HepG2 (cell line): Measurements from ENCODE around the gene CTDP1. TPM values are rescaled to one million over a fixed set of nuclear protein-coding genes. Genes with fewer than 3 reads are reported as not detected.

ENCODE experiments used
- ATAC-seq: fragments of 200-7000 bp; cut with Tn5 transposase; 3 replicates; pipeline ENCODE4 v1.9.1; 2020; ENCODE audit warnings: mild to moderate bottlenecking, moderate library complexity
- BruUV-seq: library from RNA; stranded (reverse); fragments of 400-500 nt; replicated peaks from 2 replicates; lab custom pipeline; 2021; lab: Mats Ljungman, UMichigan
- CTCF ChIA-PET: fragments of 300-600 bp; formaldehyde crosslinking; extraction: SDS; loops from one replicate; lab custom pipeline; 2021; ENCODE audit warnings: low total read pairs, inconsistent platforms, low intra/inter-chr PET ratio; lab: Yijun Ruan, JAX
- POLR2A ChIA-PET: fragments of 350-600 bp; sonication (Branson Sonifier 250); formaldehyde crosslinking; loops from one replicate; lab custom pipeline; 2020; ENCODE audit warnings: antibody characterized with exemption, inconsistent platforms; lab: Yijun Ruan, JAX
- DNase-seq: peaks from one replicate; pipeline ENCODE4 v3.0.0-alpha.2; 2015; ENCODE audit warnings: low spot score
- FAIRE-seq: peaks from 3 replicates; lab custom pipeline; 2011; peaks lifted over from hg19 to GRCh38; lab: Jason Lieb, UNC
- H2AFZ ChIP-seq: one replicate; pipeline ENCODE4 v1.6.1; 2011; ENCODE audit warnings: low read length, inconsistent platforms
- H3K27ac ChIP-seq: fragments of 300-600 bp; 3 replicates; pipeline ENCODE4 v1.8.0; 2011; ENCODE audit warnings: mixed run types, mild to moderate bottlenecking, mixed read lengths, low read length, inconsistent platforms; ENCODE audit not compliant: insufficient read depth; ENCODE audit errors: extremely low read length
- H3K27me3 ChIP-seq, 2 experiments: fragments of 200-600 bp in 1 of 2; 2 replicates in 1 of 2; 3 replicates in 1 of 2; pipeline versions ENCODE4 v1.6.0 to v1.8.0; 2011; ENCODE audit warnings: low read length in 2 of 2, mild to moderate bottlenecking in 2 of 2, moderate library complexity in 2 of 2, inconsistent platforms in 1 of 2; ENCODE audit not compliant: insufficient read depth in 2 of 2, control insufficient read depth in 1 of 2
- H3K36me3 ChIP-seq, 2 experiments: fragments of 200-600 bp in 1 of 2; replicated peaks in 1 of 2; 2 replicates in 1 of 2; 3 replicates in 1 of 2; pipeline versions ENCODE4 v1.5.1 to v1.8.0; 2011; ENCODE audit warnings: low read length in 2 of 2, inconsistent platforms in 1 of 2; ENCODE audit not compliant: insufficient read depth in 2 of 2, control insufficient read depth in 1 of 2
- H3K4me1 ChIP-seq: 2 replicates; pipeline ENCODE4 v1.5.1; 2012; ENCODE audit warnings: low read length, inconsistent platforms; ENCODE audit not compliant: insufficient read depth
- H3K4me2 ChIP-seq: 2 replicates; pipeline ENCODE4 v1.6.0; 2011; ENCODE audit warnings: low read depth, low read length, inconsistent platforms
- H3K4me3 ChIP-seq, 3 experiments: fragments of 200-600 bp in 1 of 3; sonication (generic), shearing (Covaris generic) in 1 of 3; replicated peaks in 1 of 3; 2 replicates each; pipeline ENCODE4 v1.5.1; 2011 to 2016; ENCODE audit warnings: low read length in 3 of 3, inconsistent platforms in 2 of 3, low read depth in 2 of 3, mild to moderate bottlenecking in 2 of 3, control low read depth in 1 of 3, mixed read lengths in 1 of 3; ENCODE audit not compliant: insufficient read depth in 1 of 3
- H3K79me2 ChIP-seq: one replicate; pipeline ENCODE4 v1.6.1; 2011; ENCODE audit warnings: low read length, inconsistent platforms; ENCODE audit not compliant: insufficient read depth
- H3K9ac ChIP-seq: 2 replicates; pipeline ENCODE4 v1.6.0; 2011; ENCODE audit warnings: mild to moderate bottlenecking, low read depth, low read length, inconsistent platforms; ENCODE audit not compliant: insufficient read depth
- H3K9me3 ChIP-seq: 2 replicates; pipeline ENCODE4 v1.5.1; 2012; ENCODE audit warnings: mild to moderate bottlenecking, low read length
- H4K20me1 ChIP-seq: 2 replicates; pipeline ENCODE4 v1.6.0; 2011; ENCODE audit warnings: inconsistent platforms, mild to moderate bottlenecking, low read length, moderate library complexity; ENCODE audit not compliant: insufficient read depth
- CREB1 ChIP-seq, 2 experiments: fragments of 450-650 bp in 1 of 2; IDR thresholded peaks; 2 replicates each; pipeline ENCODE4 v1.6.1; 2016 to 2017; ENCODE audit warnings: control low read depth in 1 of 2, mild to moderate bottlenecking in 1 of 2, missing compliant biosample characterization in 1 of 2, missing genetic modification characterization in 1 of 2
- ETV5 ChIP-seq: IDR thresholded peaks from 2 replicates; pipeline ENCODE4 v1.6.1; 2018; ENCODE audit warnings: missing biosample characterization, missing genetic modification reagents, inconsistent platforms, borderline replicate concordance
- HOXA5 ChIP-seq: sonication (generic); formaldehyde crosslinking; IDR thresholded peaks from 2 replicates; pipeline ENCODE4 v1.4.0; 2020; ENCODE audit warnings: missing genetic modification reagents
- STAT5B ChIP-seq: sonication (generic); formaldehyde crosslinking; IDR thresholded peaks from 2 replicates; pipeline ENCODE4 v1.4.0; 2020; ENCODE audit warnings: missing genetic modification reagents
- SUZ12 ChIP-seq: fragments of 150-350 bp; IDR thresholded peaks from 2 replicates; pipeline ENCODE4 v1.6.1; 2014; ENCODE audit warnings: low read depth, low read length
- ZNF232 ChIP-seq: sonication (generic); formaldehyde crosslinking; IDR thresholded peaks from 2 replicates; pipeline ENCODE4 v1.4.0; 2020; ENCODE audit warnings: missing genetic modification reagents, borderline replicate concordance
- ZNF558 ChIP-seq: sonication (generic); formaldehyde crosslinking; IDR thresholded peaks from 2 replicates; pipeline ENCODE4 v1.9.0; 2022; ENCODE audit warnings: mild to moderate bottlenecking, missing genetic modification reagents, borderline replicate concordance
- ZNF850 ChIP-seq: sonication (generic); formaldehyde crosslinking; conservative IDR thresholded peaks from 2 replicates; pipeline ENCODE4 v1.9.0; 2021; ENCODE audit warnings: mild to moderate bottlenecking, missing genetic modification reagents
- WGBS: methylation state at CpG from one replicate; pipeline ENCODE4 v1.1.6; 2017; ENCODE audit warnings: low lambda C conversion rate; 5-methylcytosine and 5-hydroxymethylcytosine counted together
- in situ Hi-C: cut with HindIII; loops from 2 replicates; pipeline ENCODE4 v1.10.0; 2017; ENCODE audit warnings: low pct_unique_long_range_greater_than_20kb; ENCODE audit not compliant: extremely low pct_ligation_motif_present
- intact Hi-C: fragments of 100-400 bp; cut with micrococcal nuclease; formaldehyde crosslinking; loops from one replicate; pipeline ENCODE4 v1.10.0; 2022; ENCODE audit not compliant: unreplicated experiment
- polyA plus RNA-seq, 8 experiments: library from polyadenylated mRNA; depleted of rRNA in 3 of 8; stranded (reverse) in 7 of 8; unstranded in 1 of 8; fragments of >200 nt; fragmentation: Illumina TruSeq in 4 of 8; extraction: Trizol in 4 of 8; gene quantifications; 2 replicates each; pipeline versions ENCODE4 v1.2.1 to v1.2.3, GENCODE V29; 2011 to 2016; ENCODE audit warnings: low read depth in 4 of 8, missing spikeins in 1 of 8, mixed read lengths in 1 of 8; ENCODE audit not compliant: insufficient read depth in 1 of 8
- total RNA-seq, 5 experiments: library from RNA; depleted of rRNA; stranded (reverse); fragments of >200 nt; fragmentation: Illumina TruSeq; extraction: Trizol; gene quantifications; 2 replicates each; pipeline ENCODE4 v1.2.3, GENCODE V29; 2016; ENCODE audit warnings: low read depth in 1 of 5

Gene CTDP1
- total and polyA plus RNA-seq, 2 of the 13 experiments (the other 11 are each of a cell fraction or from before 2014, with no cell fraction given): 6.9 to 11.0 TPM

DNA sequence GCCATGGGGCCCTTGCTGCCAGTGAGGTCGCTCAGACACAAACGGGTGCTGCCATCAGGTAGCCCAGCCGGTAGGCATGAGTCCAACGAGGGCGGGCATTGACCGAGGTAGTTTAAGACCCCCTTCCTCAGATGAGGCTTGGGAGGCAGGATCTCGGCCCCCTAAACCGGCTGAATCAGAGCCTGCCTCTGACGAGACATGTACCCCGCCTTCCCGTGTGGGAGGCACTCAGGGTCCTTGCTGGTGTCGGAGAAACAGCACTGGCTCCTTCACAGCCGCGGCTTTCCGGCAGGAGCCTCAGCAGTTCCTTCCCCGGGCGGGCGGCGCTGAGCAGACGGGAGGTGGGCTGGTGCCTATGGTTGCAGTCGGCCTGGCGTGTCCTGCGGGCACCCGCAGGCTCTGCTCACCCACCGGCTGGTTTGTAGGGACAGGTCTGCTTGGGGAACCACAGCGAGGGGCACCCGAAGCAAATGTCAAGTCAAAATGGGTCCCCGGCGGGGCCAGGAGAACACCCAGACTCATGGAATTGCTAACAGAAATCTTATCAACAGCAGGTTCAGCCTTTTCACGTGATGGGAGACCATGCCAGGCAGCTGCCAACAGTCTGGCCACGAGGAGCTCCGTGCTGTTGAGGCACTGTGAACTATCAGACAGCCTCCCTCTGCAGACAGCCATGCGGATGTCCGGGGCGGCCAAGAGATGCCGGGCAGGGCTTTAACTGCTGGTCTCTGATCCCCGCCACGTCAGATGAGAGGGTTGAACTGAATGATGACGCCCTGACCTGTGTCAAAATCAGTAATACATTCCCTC lies 121.0 kb downstream of the CTDP1 start:
- no peak overlapping the region for H2AFZ ChIP-seq
- CTCF ChIA-PET: no interaction called here
- TF ChIP-seq CREB1 (IDR thresholded peaks at IDR 0.05) (0 out of 2 replicates have a peak, but pooled peaks have one; percentile 5), CREB1 (CRISPR knock-in tag; IDR thresholded peaks at IDR 0.05) (no peak), STAT5B (CRISPR knock-in tag) (no peak)
- TF ChIP-seq, all 625 proteins: peak for 1
- no peak for DNase-seq
- no peaks in the 10 kb centered on the region for H3K79me2 ChIP-seq
- no peak overlapping the region for H3K4me3 ChIP-seq
- no peak for ATAC-seq
- no peak for FAIRE-seq
- no peaks in the 10 kb centered on the region for H3K9me3 ChIP-seq
- no TSS peak for BruUV-seq
- 65% methylated on average over 9 of the region's 39 CpGs for WGBS
- H3K4me1 ChIP-seq: peaks cover 28% of the 10 kb centered on the region
- intact Hi-C loops (no loop called here), in situ Hi-C loops (no loop called here)
- H4K20me1 ChIP-seq: no peaks in the 10 kb centered on the region
- POLR2A ChIA-PET: no interaction called here
- no peak overlapping the region for H3K4me2 ChIP-seq
- H3K27me3 ChIP-seq: peaks cover 5 to 85% of the 10 kb centered on the region in 2 experiments; a peak in 4 of 5 replicates
- H3K27ac ChIP-seq: no peak overlapping the region
- no peaks in the 10 kb centered on the region for H3K36me3 ChIP-seq
- no peak overlapping the region for H3K9ac ChIP-seq

DNA sequence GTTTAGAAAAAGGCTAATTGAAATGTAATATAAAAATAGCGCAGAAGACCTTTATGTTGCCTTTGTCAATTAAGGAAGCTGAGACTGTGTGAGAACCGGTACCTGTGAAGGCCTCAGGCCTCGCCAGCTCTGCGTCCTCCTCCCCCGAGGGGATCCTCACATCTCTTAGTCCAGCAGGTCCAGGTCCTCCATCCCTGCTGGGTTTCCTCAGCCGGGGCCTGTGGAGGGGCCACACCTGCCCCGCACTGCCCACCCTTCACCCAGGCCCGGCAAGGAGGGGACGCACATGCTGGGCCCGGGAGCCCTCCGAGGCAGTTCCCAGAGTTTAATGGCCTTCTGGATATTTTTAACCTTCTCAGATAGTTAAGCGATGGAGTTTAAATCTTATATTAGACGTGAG lies 121.6 kb downstream of the CTDP1 start:
- Histone ChIP-seq H4K20me1 (no peaks in the 10 kb centered on the region), H3K9me3 (no peaks in the 10 kb centered on the region), H3K79me2 (no peaks in the 10 kb centered on the region), H2AFZ (no peak overlapping the region)
- no TSS peak for BruUV-seq
- no peak for DNase-seq
- POLR2A ChIA-PET: no interaction called here
- in situ Hi-C loops: no loop called here
- no peak for TF ChIP-seq HOXA5 (CRISPR knock-in tag)
- TF ChIP-seq ETV5: no peak
- TF ChIP-seq SUZ12: no peak
- no peak for TF ChIP-seq ZNF232 (CRISPR knock-in tag)
- no peak for TF ChIP-seq ZNF558 (CRISPR knock-in tag)
- no peak for TF ChIP-seq ZNF850 (CRISPR knock-in tag)
- TF ChIP-seq, all 625 proteins: peak for 0
- WGBS: 49% methylated on average over 11 of the region's 13 CpGs
- Histone ChIP-seq H3K36me3 (no peaks in the 10 kb centered on the region), H3K9ac (no peak overlapping the region), H3K4me1 (peaks cover 22% of the 10 kb centered on the region), H3K27ac (no peak overlapping the region), H3K4me3 (no peak overlapping the region), H3K4me2 (no peak overlapping the region), H3K27me3 (peaks cover 7 to 86% of the 10 kb centered on the region in 2 experiments; a peak in 4 of 5 replicates)
- FAIRE-seq: no peak
- no peak for ATAC-seq
- intact Hi-C loops: no loop called here
- CTCF ChIA-PET: no interaction called here
